ENCODE data around the gene RNF150. TPM values are rescaled to one million over a fixed set of nuclear protein-coding genes. Genes with fewer than 3 reads are reported as not detected.

RNF150 gene
- total RNA-seq, 3 donors from 2014 or later, result 2.5 to 88.8 (median 3.1) TPM

- Histone ChIP-seq H3K9me3 (no peaks in the 10 kb centered on the region), H3K4me1 (ENCODE audit: low read depth) (no peaks in the 10 kb centered on the region), H3K36me3 (ENCODE audit: low read depth) (no peaks in the 10 kb centered on the region), H3K4me3 (no peak overlapping the region)
- TF ChIP-seq CTCF (IDR thresholded peaks at IDR 0.05), result no peak
- ATAC-seq (no peak), DNase-seq (peak in 1 of 3 donors; percentile 7)
- intact Hi-C loops (cut with DNase I, micrococcal nuclease), result no loop called here
These were observed 198.0 kb downstream of the RNF150 start for GRCh38 chr4:140935254-140935653.

GRCh38 chr4:140932501-140933045, 200.7 kb downstream of the RNF150 start:
- Histone ChIP-seq H3K36me3 (ENCODE audit: low read depth) (no peaks in the 10 kb centered on the region), H3K4me3 (no peak overlapping the region), H3K4me1 (ENCODE audit: low read depth) (no peaks in the 10 kb centered on the region), H3K9me3 (no peaks in the 10 kb centered on the region)
- no peak for DNase-seq
- no peak for ATAC-seq
- TF ChIP-seq CTCF (IDR thresholded peaks at IDR 0.05), result no peak
- intact Hi-C loops (cut with DNase I, micrococcal nuclease), result no loop called here

GRCh38 chr4:140931911-140932310, 201.4 kb downstream of the RNF150 start:
- no peak for TF ChIP-seq CTCF (IDR thresholded peaks at IDR 0.05)
- no peaks in the 10 kb centered on the region for H3K36me3 ChIP-seq (ENCODE audit: low read depth)
- ATAC-seq, result no peak
- DNase-seq, result no peak
- no peaks in the 10 kb centered on the region for H3K9me3 ChIP-seq
- intact Hi-C loops (cut with DNase I, micrococcal nuclease), result no loop called here
- H3K4me1 ChIP-seq (ENCODE audit: low read depth), result no peaks in the 10 kb centered on the region
- no peak overlapping the region for H3K4me3 ChIP-seq

GRCh38 chr4:140930557-140930956, 202.7 kb downstream of the RNF150 start:
- DNase-seq, result no peak
- no peak for TF ChIP-seq CTCF (IDR thresholded peaks at IDR 0.05)
- intact Hi-C loops (cut with DNase I, micrococcal nuclease), result no loop called here
- ATAC-seq, result no peak
- Histone ChIP-seq H3K9me3 (no peaks in the 10 kb centered on the region), H3K4me3 (no peak overlapping the region), H3K36me3 (ENCODE audit: low read depth) (no peaks in the 10 kb centered on the region), H3K4me1 (ENCODE audit: low read depth) (no peaks in the 10 kb centered on the region)

- TF ChIP-seq CTCF (IDR thresholded peaks at IDR 0.05), result no peak
- intact Hi-C loops (cut with DNase I, micrococcal nuclease), result no loop called here
- ATAC-seq, result no peak
- H3K9me3 ChIP-seq, result no peaks in the 10 kb centered on the region
- H3K4me1 ChIP-seq (ENCODE audit: low read depth), result no peaks in the 10 kb centered on the region
- H3K36me3 ChIP-seq (ENCODE audit: low read depth), result no peaks in the 10 kb centered on the region
- H3K4me3 ChIP-seq, result no peak overlapping the region
- no peak for DNase-seq
These were observed 203.3 kb downstream of the RNF150 start for GRCh38 chr4:140930011-140930410.

GRCh38 chr4:140928880-140929279, 204.4 kb downstream of the RNF150 start:
- intact Hi-C loops (cut with DNase I, micrococcal nuclease), result no loop called here
- Histone ChIP-seq H3K36me3 (ENCODE audit: low read depth) (no peaks in the 10 kb centered on the region), H3K9me3 (no peaks in the 10 kb centered on the region), H3K4me1 (ENCODE audit: low read depth) (no peaks in the 10 kb centered on the region), H3K4me3 (no peak overlapping the region)
- TF ChIP-seq CTCF (IDR thresholded peaks at IDR 0.05), result no peak
- ATAC-seq (no peak), DNase-seq (no peak)

All from mucosa of descending colon (tissue), 3 donors.